Stimulated activated CD4-positive, alpha-beta T cell treated with anti-CD3 and anti-CD28 coated beads, Interleukin-15, amount 100 ng/mL, for 24 hours (primary cell): ENCODE data around the gene PPP6R1.

Source experiments
- DNase-seq: peaks from one replicate; pipeline ENCODE4 v3.0.0-alpha.2; 2020

PPP6R1 gene

GRCh38 chr19:55244004-55244680 lies 14.7 kb downstream of the PPP6R1 start:
- DNase-seq: no peak

GRCh38 chr19:55242517-55242916 lies 16.3 kb downstream of the PPP6R1 start:
- DNase-seq: no peak

- DNase-seq: no peak
Measured at GRCh38 chr19:55241935-55242464, 16.8 kb downstream of the PPP6R1 start.

- no peak for DNase-seq
Measured at GRCh38 chr19:55241143-55241934, 17.5 kb downstream of the PPP6R1 start.

GRCh38 chr19:55240713-55241020 lies 18.1 kb downstream of the PPP6R1 start:
- DNase-seq: no peak

GRCh38 chr19:55239004-55239403 lies 19.8 kb downstream of the PPP6R1 start:
- DNase-seq: no peak

GRCh38 chr19:55238030-55238429 lies 20.8 kb downstream of the PPP6R1 start:
- DNase-seq: no peak

- no peak for DNase-seq
Measured at GRCh38 chr19:55232986-55233385, 25.8 kb downstream of the PPP6R1 start.

GRCh38 chr19:55232286-55232602 lies 26.6 kb downstream of the PPP6R1 start:
- no peak for DNase-seq

- no peak for DNase-seq
Measured at GRCh38 chr19:55231391-55232285, 27.2 kb downstream of the PPP6R1 start.

GRCh38 chr19:55230780-55231179 lies 28.0 kb downstream of the PPP6R1 start:
- DNase-seq: no peak

GRCh38 chr19:55230329-55230728 lies 28.5 kb downstream of the PPP6R1 start:
- no peak for DNase-seq

- no peak for DNase-seq
Measured at GRCh38 chr19:55229789-55230182, 29.0 kb downstream of the PPP6R1 start.

GRCh38 chr19:55229145-55229788 lies 29.6 kb downstream of the PPP6R1 start:
- DNase-seq: no peak

- DNase-seq: no peak
Measured at GRCh38 chr19:55228403-55229031, 30.3 kb downstream of the PPP6R1 start, which contains the start of gene TMEM86B. Gene TMEM86B (minus strand): TSS chr19:55228763. CDS start chr19:55228741, 22 bp downstream.

GRCh38 chr19:55228015-55228391 lies 30.8 kb downstream of the PPP6R1 start:
- DNase-seq: no peak

GRCh38 chr19:55227241-55228014 lies 31.4 kb downstream of the PPP6R1 start:
- DNase-seq: no peak

GRCh38 chr19:55226788-55227187 lies 32.0 kb downstream of the PPP6R1 start:
- no peak for DNase-seq

- DNase-seq: no peak
Measured at GRCh38 chr19:55226273-55226672, 32.5 kb downstream of the PPP6R1 start.

- DNase-seq: no peak
Measured at GRCh38 chr19:55225415-55225958, 33.3 kb downstream of the PPP6R1 start.
